Liver (tissue), 9 donors: ENCODE data around the gene PPP1R2. TPM values are rescaled to one million over a fixed set of nuclear protein-coding genes. Genes with fewer than 3 reads are reported as not detected.

Source experiments
- DNase-seq: peaks from one replicate; pipeline ENCODE4 v3.0.0-alpha.2; 2017; ENCODE audit warnings: low spot score
- H3K27ac ChIP-seq, 2 donors: one replicate each; pipeline ENCODE4 v1.7.0; 2013; ENCODE audit warnings: inconsistent platforms in 2 of 2, low read length in 2 of 2, control low read depth in 1 of 2, low read depth in 1 of 2, mild to moderate bottlenecking in 1 of 2
- H3K27me3 ChIP-seq, 4 donors: one replicate each; pipeline versions ENCODE4 v1.6.1 to v1.7.0; 2013; ENCODE audit warnings: low read length in 3 of 4, inconsistent platforms in 1 of 4, mild to moderate bottlenecking in 1 of 4, moderate library complexity in 1 of 4; ENCODE audit not compliant: control insufficient read depth in 4 of 4, insufficient read depth in 4 of 4
- H3K36me3 ChIP-seq, 4 donors: one replicate each; pipeline versions ENCODE4 v1.6.1 to v1.7.0; 2013; ENCODE audit warnings: low read length in 3 of 4, mild to moderate bottlenecking in 3 of 4, low read depth in 1 of 4, moderate library complexity in 1 of 4; ENCODE audit not compliant: control insufficient read depth in 4 of 4, insufficient read depth in 3 of 4
- H3K4me1 ChIP-seq, 4 donors: one replicate each; pipeline versions ENCODE4 v1.6.1 to v1.7.0; 2013; ENCODE audit warnings: low read length in 3 of 4, mild to moderate bottlenecking in 3 of 4, moderate library complexity in 1 of 4; ENCODE audit not compliant: control insufficient read depth in 4 of 4, insufficient read depth in 4 of 4
- H3K4me3 ChIP-seq, 3 donors: one replicate each; pipeline versions ENCODE4 v1.6.1 to v1.7.0; 2013; ENCODE audit warnings: low read length in 3 of 3, control low read depth in 1 of 3, low read depth in 1 of 3, mild to moderate bottlenecking in 1 of 3
- H3K9ac ChIP-seq, 2 donors: one replicate each; pipeline ENCODE4 v1.7.0; 2013; ENCODE audit warnings: low read length in 2 of 2, mild to moderate bottlenecking in 2 of 2, moderate library complexity in 2 of 2, control low read depth in 1 of 2, low read depth in 1 of 2
- H3K9me3 ChIP-seq, 4 donors: one replicate each; pipeline versions ENCODE4 v1.6.1 to v1.7.0; 2013; ENCODE audit warnings: low read length in 3 of 4; ENCODE audit not compliant: control insufficient read depth in 4 of 4
- ATF3 ChIP-seq: IDR thresholded peaks from 2 replicates; pipeline ENCODE4 v1.6.1; 2016; ENCODE audit warnings: antibody characterized with exemption
- CTCF ChIP-seq: fragments of 150-350 bp; IDR thresholded peaks from 2 replicates; pipeline ENCODE4 v1.5.1; 2017; ENCODE audit warnings: improper control_type of control experiment, low read depth, low read length; ENCODE audit not compliant: missing input control
- FOXA1 ChIP-seq: IDR thresholded peaks from 2 replicates; pipeline ENCODE4 v1.6.1; 2016; ENCODE audit warnings: antibody characterized with exemption
- FOXA2 ChIP-seq: IDR thresholded peaks from 2 replicates; pipeline ENCODE4 v1.6.1; 2016; ENCODE audit warnings: antibody characterized with exemption
- GABPA ChIP-seq, 2 donors: IDR thresholded peaks in 1 of 2; conservative IDR thresholded peaks in 1 of 2; 2 replicates each; pipeline ENCODE4 v1.6.1; 2016; ENCODE audit warnings: antibody characterized with exemption in 2 of 2, mild to moderate bottlenecking in 1 of 2, moderate library complexity in 1 of 2
- HNF4A ChIP-seq, 2 donors: conservative IDR thresholded peaks; 2 replicates each; pipeline ENCODE4 v1.6.1; 2016; ENCODE audit warnings: antibody characterized with exemption in 2 of 2, mild to moderate bottlenecking in 2 of 2
- HNF4G ChIP-seq: IDR thresholded peaks from 2 replicates; pipeline ENCODE4 v1.6.1; 2016; ENCODE audit warnings: antibody characterized with exemption
- JUND ChIP-seq, 2 donors: IDR thresholded peaks; 2 replicates each; pipeline ENCODE4 v1.6.1; 2016; ENCODE audit warnings: antibody characterized with exemption in 2 of 2
- MAX ChIP-seq: IDR thresholded peaks from 2 replicates; pipeline ENCODE4 v1.6.1; 2016; ENCODE audit warnings: antibody characterized with exemption
- RAD21 ChIP-seq, 2 donors: IDR thresholded peaks; 2 replicates each; pipeline ENCODE4 v1.6.1; 2016; ENCODE audit warnings: antibody characterized with exemption in 2 of 2, mild to moderate bottlenecking in 2 of 2
- RXRA ChIP-seq, 2 donors: IDR thresholded peaks; 2 replicates each; pipeline ENCODE4 v1.6.1; 2017 to 2018; ENCODE audit warnings: antibody characterized with exemption in 2 of 2, mild to moderate bottlenecking in 1 of 2
- TAF1 ChIP-seq: conservative IDR thresholded peaks from 2 replicates; pipeline ENCODE4 v1.6.1; 2016; ENCODE audit warnings: antibody characterized with exemption, mild to moderate bottlenecking
- YY1 ChIP-seq: IDR thresholded peaks from 2 replicates; pipeline ENCODE4 v1.6.1; 2016; ENCODE audit warnings: antibody characterized with exemption, mild to moderate bottlenecking
- WGBS: extraction: QIAGEN DNeasy Blood & Tissue Kit; methylation state at CpG from one replicate; pipeline ENCODE4 v1.1.7; 2013; 5-methylcytosine and 5-hydroxymethylcytosine counted together
- polyA plus RNA-seq, 2 donors: library from polyadenylated mRNA; stranded (reverse) in 1 of 2; unstranded in 1 of 2; fragments of 200-250 nt in 1 of 2; fragments of >200 nt in 1 of 2; fragmentation: Nextera tagmentation in 1 of 2; extraction: Ambion mirVana in 1 of 2; gene quantifications; one replicate each; pipeline versions ENCODE4 v1.2.1 to v1.2.3, GENCODE V29; 2013 to 2015
- total RNA-seq, 2 donors: library from RNA; depleted of rRNA; stranded (reverse); fragments of >200 nt; gene quantifications; one replicate each; pipeline ENCODE4 v1.2.3, GENCODE V29; 2014
- TF ChIP-seq, protein P1 (sequence below): IDR thresholded peaks from 2 replicates; pipeline ENCODE4 v1.6.1; 2016; ENCODE audit warnings: antibody characterized with exemption, mild to moderate bottlenecking
- TF ChIP-seq, protein P2 (sequence below): IDR thresholded peaks from 2 replicates; pipeline ENCODE4 v1.6.1; 2016; ENCODE audit warnings: antibody characterized with exemption
- donor health status: healthy.
- donor health status: healthy.
- donor health status: healthy.
- donor health status: healthy.
- donor health status: healthy.

PPP1R2 gene
- total and polyA plus RNA-seq, 4 donors: 9.3 to 21.4 (median 16.0) TPM

GRCh38 chr3:195548987-195549386 is 5.9 kb upstream of the PPP1R2 start:
- H3K27ac ChIP-seq: no peak overlapping the region
- H3K27me3 ChIP-seq: no peaks in the 10 kb centered on the region
- no peak for TF ChIP-seq FOXA2
- no peak for TF ChIP-seq CTCF
- TF ChIP-seq FOXA1: no peak
- TF ChIP-seq, protein P1, sequence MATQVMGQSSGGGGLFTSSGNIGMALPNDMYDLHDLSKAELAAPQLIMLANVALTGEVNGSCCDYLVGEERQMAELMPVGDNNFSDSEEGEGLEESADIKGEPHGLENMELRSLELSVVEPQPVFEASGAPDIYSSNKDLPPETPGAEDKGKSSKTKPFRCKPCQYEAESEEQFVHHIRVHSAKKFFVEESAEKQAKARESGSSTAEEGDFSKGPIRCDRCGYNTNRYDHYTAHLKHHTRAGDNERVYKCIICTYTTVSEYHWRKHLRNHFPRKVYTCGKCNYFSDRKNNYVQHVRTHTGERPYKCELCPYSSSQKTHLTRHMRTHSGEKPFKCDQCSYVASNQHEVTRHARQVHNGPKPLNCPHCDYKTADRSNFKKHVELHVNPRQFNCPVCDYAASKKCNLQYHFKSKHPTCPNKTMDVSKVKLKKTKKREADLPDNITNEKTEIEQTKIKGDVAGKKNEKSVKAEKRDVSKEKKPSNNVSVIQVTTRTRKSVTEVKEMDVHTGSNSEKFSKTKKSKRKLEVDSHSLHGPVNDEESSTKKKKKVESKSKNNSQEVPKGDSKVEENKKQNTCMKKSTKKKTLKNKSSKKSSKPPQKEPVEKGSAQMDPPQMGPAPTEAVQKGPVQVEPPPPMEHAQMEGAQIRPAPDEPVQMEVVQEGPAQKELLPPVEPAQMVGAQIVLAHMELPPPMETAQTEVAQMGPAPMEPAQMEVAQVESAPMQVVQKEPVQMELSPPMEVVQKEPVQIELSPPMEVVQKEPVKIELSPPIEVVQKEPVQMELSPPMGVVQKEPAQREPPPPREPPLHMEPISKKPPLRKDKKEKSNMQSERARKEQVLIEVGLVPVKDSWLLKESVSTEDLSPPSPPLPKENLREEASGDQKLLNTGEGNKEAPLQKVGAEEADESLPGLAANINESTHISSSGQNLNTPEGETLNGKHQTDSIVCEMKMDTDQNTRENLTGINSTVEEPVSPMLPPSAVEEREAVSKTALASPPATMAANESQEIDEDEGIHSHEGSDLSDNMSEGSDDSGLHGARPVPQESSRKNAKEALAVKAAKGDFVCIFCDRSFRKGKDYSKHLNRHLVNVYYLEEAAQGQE: no peak
- TF ChIP-seq TAF1: no peak
- no peak for TF ChIP-seq JUND (IDR thresholded peaks at IDR 0.05)
- TF ChIP-seq GABPA (IDR thresholded peaks at IDR 0.05 in 1 of 2, conservative IDR thresholded peaks at IDR 0.05 in 1 of 2): no peak
- no peak for TF ChIP-seq HNF4G
- no peak for TF ChIP-seq RXRA (IDR thresholded peaks at IDR 0.05)
- TF ChIP-seq ATF3: no peak
- no peak for TF ChIP-seq MAX
- H3K36me3 ChIP-seq: no peaks in the 10 kb centered on the region
- no peaks in the 10 kb centered on the region for H3K9me3 ChIP-seq
- H3K4me3 ChIP-seq: no peak overlapping the region
- no peak for DNase-seq
- 61% methylated on average over 2 of the region's 2 CpGs for WGBS
- H3K9ac ChIP-seq: no peak overlapping the region
- no peaks in the 10 kb centered on the region for H3K4me1 ChIP-seq

GRCh38 chr3:195548501-195548900 is 5.4 kb upstream of the PPP1R2 start:
- no peaks in the 10 kb centered on the region for H3K27me3 ChIP-seq
- peaks cover 0 to 4% (median 2%) of the 10 kb centered on the region in 4 donors for H3K4me1 ChIP-seq
- H3K4me3 ChIP-seq: no peak overlapping the region
- H3K27ac ChIP-seq: no peak overlapping the region
- DNase-seq: no peak
- H3K9me3 ChIP-seq: no peaks in the 10 kb centered on the region
- H3K9ac ChIP-seq: no peak overlapping the region
- no peak for TF ChIP-seq YY1
- TF ChIP-seq ATF3: no peak
- no peak for TF ChIP-seq RAD21 (IDR thresholded peaks at IDR 0.05)
- no peak for TF ChIP-seq GABPA (IDR thresholded peaks at IDR 0.05 in 1 of 2, conservative IDR thresholded peaks at IDR 0.05 in 1 of 2)
- TF ChIP-seq, protein P2, sequence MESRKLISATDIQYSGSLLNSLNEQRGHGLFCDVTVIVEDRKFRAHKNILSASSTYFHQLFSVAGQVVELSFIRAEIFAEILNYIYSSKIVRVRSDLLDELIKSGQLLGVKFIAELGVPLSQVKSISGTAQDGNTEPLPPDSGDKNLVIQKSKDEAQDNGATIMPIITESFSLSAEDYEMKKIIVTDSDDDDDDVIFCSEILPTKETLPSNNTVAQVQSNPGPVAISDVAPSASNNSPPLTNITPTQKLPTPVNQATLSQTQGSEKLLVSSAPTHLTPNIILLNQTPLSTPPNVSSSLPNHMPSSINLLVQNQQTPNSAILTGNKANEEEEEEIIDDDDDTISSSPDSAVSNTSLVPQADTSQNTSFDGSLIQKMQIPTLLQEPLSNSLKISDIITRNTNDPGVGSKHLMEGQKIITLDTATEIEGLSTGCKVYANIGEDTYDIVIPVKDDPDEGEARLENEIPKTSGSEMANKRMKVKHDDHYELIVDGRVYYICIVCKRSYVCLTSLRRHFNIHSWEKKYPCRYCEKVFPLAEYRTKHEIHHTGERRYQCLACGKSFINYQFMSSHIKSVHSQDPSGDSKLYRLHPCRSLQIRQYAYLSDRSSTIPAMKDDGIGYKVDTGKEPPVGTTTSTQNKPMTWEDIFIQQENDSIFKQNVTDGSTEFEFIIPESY: no peak
- TF ChIP-seq HNF4A (conservative IDR thresholded peaks at IDR 0.05): no peak
- no peak for TF ChIP-seq CTCF
- no peaks in the 10 kb centered on the region for H3K36me3 ChIP-seq
